NCI-H82 treated with DMSO at 0.1 percent for 48 hours (cell line): Measurements from ENCODE around the gene FRMD1.

ENCODE experiments used
- DNase-seq: peaks from one replicate; lab custom pipeline; 2025; ENCODE audit not compliant: unreplicated experiment; lab: John Stamatoyannopoulos, UW

Gene FRMD1

GRCh38 chr6:168011291-168011690 lies 67.7 kb downstream of the FRMD1 start:
- no peak for DNase-seq

- DNase-seq = no peak
These were observed 69.7 kb downstream of the FRMD1 start for GRCh38 chr6:168009331-168009730.

DNA sequence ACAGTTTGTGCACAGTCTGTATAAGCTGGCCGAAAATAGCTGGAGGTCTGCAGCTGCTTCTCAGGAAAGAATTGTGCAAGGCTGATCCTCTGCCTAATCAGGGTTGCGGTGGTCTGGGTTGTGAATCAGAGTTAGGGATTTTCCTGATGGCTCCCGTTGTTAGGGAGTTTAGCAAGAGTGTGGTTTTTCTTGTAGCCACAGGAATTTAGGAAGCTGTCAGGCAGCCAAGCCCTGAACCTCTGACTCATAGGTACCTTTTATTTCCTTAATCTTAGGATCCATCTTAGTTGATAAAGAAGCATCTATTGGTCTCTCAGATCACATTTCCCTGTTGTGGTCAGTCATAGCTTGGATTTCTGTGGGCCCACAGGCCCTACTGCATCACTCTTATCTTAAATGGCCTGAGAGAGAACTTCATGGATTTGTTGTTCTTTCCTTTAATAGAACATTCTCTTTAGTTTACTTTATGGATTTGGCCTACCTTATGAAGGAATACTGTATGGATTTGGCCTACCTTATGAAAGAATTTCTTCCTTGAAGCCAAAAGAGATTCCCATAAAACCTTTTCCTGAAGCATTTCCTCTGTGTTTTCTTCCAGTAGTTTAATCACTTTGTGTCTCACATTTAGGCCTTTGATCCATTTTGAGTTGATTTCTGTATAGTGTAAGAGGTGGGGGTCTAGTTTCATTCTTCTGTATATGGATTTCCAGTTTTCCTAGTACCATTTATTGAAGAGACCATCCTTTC lies 71.2 kb downstream of the FRMD1 start:
- DNase-seq = no peak

GRCh38 chr6:168005796-168006195 lies 73.2 kb downstream of the FRMD1 start:
- no peak for DNase-seq

DNA sequence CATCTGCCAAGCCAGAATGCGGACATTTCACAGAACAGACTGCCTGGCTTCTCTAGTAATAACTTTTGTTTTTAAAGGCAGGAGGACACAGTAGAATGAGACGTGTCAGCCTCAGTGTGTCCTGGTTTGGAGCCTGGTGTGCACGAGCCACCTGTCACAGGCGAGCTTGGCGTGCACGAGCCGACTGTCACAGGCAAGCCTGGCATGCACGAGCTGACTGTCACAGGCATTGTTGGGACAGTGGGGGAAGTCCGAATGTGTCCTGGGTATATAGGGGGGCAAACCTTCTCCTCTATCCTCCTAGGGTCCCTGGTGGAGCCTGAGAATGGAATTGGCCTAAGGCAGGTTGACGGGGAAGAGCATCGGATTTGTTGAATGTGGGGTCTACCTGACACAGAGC lies 74.1 kb downstream of the FRMD1 start:
- DNase-seq = no peak

GRCh38 chr6:168004023-168004422 lies 75.0 kb downstream of the FRMD1 start:
- no peak for DNase-seq
